ENCODE measurements around the gene ABCA7. TPM values are rescaled to one million over a fixed set of nuclear protein-coding genes. Genes with fewer than 3 reads are reported as not detected.
A peak's percentile ranks its signal among the peaks of the same experiment; 100 is the strongest.

ABCA7 gene
- total and polyA plus RNA-seq, 2 of the 13 experiments (the other 11 are each of a cell fraction or from before 2014, with no cell fraction given), result 4.4 to 32.4 TPM

DNA sequence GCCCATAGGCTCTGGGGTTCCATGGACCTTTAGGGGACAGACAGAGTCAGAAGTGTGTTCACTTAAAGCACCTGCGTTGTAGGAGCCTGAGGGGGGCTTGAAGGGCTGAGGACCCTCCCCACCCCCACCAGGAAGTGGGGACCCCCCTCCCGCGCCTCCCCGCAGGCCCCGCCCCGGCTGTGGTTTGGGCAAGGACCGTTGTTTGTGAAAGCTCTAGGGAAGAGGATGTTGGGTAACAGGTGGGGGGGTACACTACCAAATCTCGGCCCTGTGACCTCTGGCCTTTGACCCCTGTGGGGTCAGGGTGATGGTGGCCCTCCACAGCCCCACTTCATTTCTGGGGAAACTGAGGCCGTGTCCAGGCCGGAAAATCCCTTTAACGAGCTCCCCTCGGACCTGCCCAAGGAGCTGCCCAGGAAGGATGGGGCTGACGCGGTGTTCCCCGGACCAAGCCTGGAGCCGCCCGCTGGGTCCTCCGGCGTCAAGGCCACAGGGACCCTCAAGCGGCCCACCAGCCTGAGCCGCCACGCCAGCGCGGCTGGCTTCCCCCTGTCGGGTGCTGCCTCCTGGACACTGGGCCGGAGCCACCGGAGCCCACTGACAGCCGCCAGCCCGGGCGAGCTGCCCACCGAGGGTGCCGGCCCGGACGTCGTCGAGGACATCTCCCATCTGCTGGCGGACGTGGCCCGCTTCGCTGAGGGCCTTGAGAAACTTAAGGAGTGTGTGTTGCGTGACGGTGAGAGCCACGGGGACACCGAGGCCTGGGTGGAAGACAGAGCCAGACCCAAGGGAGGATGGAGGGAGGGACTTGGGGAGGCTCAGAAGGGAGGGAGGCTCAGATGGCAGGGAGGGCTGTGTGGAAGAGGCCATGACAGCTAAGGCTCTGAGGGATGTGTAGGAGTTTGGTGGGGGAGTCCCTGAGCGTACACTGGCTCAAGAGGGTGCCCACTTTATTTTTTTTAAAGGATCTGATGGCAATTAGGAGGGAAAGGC lies 28.4 kb downstream of the ABCA7 start:
- no TSS peak for BruUV-seq (replicated peaks)
- Histone ChIP-seq H3K4me2 (ENCODE audit: low read depth, low read length) (peak overlapping the region; percentile 86), H3K79me2 (ENCODE audit: insufficient read depth, low read length) (no peaks in the 10 kb centered on the region), H3K27ac (ENCODE audit: extremely low read length, insufficient read depth, low read length) (no peak overlapping the region), H2AFZ (ENCODE audit: low read length) (no peak overlapping the region), H3K27me3 (ENCODE audit: control insufficient read depth in 1 of 2, insufficient read depth in 2 of 2, low read length in 2 of 2) (no peaks in the 10 kb centered on the region), H3K9ac (ENCODE audit: insufficient read depth, low read depth, low read length) (no peak overlapping the region), H3K36me3 (replicated peaks in 1 of 2; ENCODE audit: control insufficient read depth in 1 of 2, insufficient read depth in 2 of 2, low read length in 2 of 2) (no peaks in the 10 kb centered on the region), H3K4me1 (ENCODE audit: insufficient read depth, low read length) (peaks cover 47% of the 10 kb centered on the region), H3K9me3 (ENCODE audit: low read length) (no peaks in the 10 kb centered on the region), H3K4me3 (replicated peaks in 1 of 3; ENCODE audit: insufficient read depth in 1 of 3, low read depth in 2 of 3, low read length in 3 of 3) (peak overlapping the region; percentile 71 to 78 (median 77); a peak in 4 of 6 replicates), H4K20me1 (ENCODE audit: insufficient read depth, low read length) (no peaks in the 10 kb centered on the region)
- DNase-seq (ENCODE audit: low spot score) (no peak), FAIRE-seq (no peak), ATAC-seq (no peak)
- WGBS (ENCODE audit: low lambda C conversion rate), result 74% methylated on average over 30 of the region's 45 CpGs
- intact Hi-C loops (cut with micrococcal nuclease; ENCODE audit: unreplicated experiment), result no loop called here
- in situ Hi-C loops (cut with HindIII; ENCODE audit: extremely low pct_ligation_motif_present, low pct_unique_long_range_greater_than_20kb), result loop anchor here (5.0 kb wide), 1 partner anchor 34 kb away; the partner anchor contains the start of gene GPX4
- ChIA-PET CTCF (ENCODE audit: low intra/inter-chr PET ratio, low total read pairs) (no interaction called here), POLR2A (interaction anchor here (0.9 to 2.7 kb wide), 7 partner anchors 8 to 201 kb away, joined by 3 to 9 read pairs (median 5); partner anchors contain the start of genes CIRBP, CNN2 and RNU6-2)
- TF ChIP-seq GFI1 (CRISPR knock-in tag; IDR thresholded peaks at IDR 0.05; ENCODE audit: borderline replicate concordance) (peak; percentile 95), NR2F6 (IDR thresholded peaks at IDR 0.05) (peak; percentile 92), NR2F6 (CRISPR knock-in tag; IDR thresholded peaks at IDR 0.05) (peak; percentile 95), NR2C2 (CRISPR knock-in tag; IDR thresholded peaks at IDR 0.05; ENCODE audit: borderline replicate concordance) (peak; percentile 90), ZBTB38 (CRISPR knock-in tag; IDR thresholded peaks at IDR 0.05) (peak; percentile 22; the same call in 1 of the 2 replicates), NR2F1 (CRISPR knock-in tag; IDR thresholded peaks at IDR 0.05) (peak in 1 of 2 experiments; percentile 50; a peak in 1 of 4 replicates), ATF5 (CRISPR knock-in tag; IDR thresholded peaks at IDR 0.05; ENCODE audit: low read depth) (no peak), YY1 (IDR thresholded peaks at IDR 0.05; ENCODE audit: insufficient read depth, insufficient replicate concordance, low read depth, low read length) (peak; percentile 15), CEBPG (CRISPR knock-in tag; IDR thresholded peaks at IDR 0.05) (peak; percentile 10; the same call in 1 of the 2 replicates), ZNF841 (CRISPR knock-in tag; IDR thresholded peaks at IDR 0.05; ENCODE audit: borderline replicate concordance) (no peak)
- TF ChIP-seq, protein P1, sequence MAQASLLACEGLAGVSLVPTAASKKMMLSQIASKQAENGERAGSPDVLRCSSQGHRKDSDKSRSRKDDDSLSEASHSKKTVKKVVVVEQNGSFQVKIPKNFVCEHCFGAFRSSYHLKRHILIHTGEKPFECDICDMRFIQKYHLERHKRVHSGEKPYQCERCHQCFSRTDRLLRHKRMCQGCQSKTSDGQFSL (CRISPR knock-in tag; IDR thresholded peaks at IDR 0.05), result peak; percentile 50; the same call in 1 of the 2 replicates
- TF ChIP-seq, protein P2, sequence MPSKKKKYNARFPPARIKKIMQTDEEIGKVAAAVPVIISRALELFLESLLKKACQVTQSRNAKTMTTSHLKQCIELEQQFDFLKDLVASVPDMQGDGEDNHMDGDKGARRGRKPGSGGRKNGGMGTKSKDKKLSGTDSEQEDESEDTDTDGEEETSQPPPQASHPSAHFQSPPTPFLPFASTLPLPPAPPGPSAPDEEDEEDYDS (CRISPR knock-in tag; IDR thresholded peaks at IDR 0.05), result no peak
- TF ChIP-seq, protein P3, sequence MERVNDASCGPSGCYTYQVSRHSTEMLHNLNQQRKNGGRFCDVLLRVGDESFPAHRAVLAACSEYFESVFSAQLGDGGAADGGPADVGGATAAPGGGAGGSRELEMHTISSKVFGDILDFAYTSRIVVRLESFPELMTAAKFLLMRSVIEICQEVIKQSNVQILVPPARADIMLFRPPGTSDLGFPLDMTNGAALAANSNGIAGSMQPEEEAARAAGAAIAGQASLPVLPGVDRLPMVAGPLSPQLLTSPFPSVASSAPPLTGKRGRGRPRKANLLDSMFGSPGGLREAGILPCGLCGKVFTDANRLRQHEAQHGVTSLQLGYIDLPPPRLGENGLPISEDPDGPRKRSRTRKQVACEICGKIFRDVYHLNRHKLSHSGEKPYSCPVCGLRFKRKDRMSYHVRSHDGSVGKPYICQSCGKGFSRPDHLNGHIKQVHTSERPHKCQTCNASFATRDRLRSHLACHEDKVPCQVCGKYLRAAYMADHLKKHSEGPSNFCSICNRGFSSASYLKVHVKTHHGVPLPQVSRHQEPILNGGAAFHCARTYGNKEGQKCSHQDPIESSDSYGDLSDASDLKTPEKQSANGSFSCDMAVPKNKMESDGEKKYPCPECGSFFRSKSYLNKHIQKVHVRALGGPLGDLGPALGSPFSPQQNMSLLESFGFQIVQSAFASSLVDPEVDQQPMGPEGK (CRISPR knock-in tag; IDR thresholded peaks at IDR 0.05), result 0 out of 2 replicates have a peak, but pooled peaks have one; percentile 22
- TF ChIP-seq, protein P4, sequence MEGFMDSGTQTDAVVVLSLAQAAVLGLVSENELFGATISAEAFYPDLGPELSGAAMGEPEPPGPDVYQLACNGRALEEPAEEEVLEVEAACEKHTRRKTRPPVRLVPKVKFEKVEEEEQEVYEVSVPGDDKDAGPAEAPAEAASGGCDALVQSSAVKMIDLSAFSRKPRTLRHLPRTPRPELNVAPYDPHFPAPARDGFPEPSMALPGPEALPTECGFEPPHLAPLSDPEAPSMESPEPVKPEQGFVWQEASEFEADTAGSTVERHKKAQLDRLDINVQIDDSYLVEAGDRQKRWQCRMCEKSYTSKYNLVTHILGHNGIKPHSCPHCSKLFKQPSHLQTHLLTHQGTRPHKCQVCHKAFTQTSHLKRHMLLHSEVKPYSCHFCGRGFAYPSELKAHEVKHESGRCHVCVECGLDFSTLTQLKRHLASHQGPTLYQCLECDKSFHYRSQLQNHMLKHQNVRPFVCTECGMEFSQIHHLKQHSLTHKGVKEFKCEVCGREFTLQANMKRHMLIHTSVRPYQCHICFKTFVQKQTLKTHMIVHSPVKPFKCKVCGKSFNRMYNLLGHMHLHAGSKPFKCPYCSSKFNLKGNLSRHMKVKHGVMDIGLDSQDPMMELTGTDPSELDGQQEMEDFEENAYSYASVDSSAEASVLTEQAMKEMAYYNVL (CRISPR knock-in tag; IDR thresholded peaks at IDR 0.05; ENCODE audit: borderline replicate concordance), result no peak
- TF ChIP-seq, protein P5, sequence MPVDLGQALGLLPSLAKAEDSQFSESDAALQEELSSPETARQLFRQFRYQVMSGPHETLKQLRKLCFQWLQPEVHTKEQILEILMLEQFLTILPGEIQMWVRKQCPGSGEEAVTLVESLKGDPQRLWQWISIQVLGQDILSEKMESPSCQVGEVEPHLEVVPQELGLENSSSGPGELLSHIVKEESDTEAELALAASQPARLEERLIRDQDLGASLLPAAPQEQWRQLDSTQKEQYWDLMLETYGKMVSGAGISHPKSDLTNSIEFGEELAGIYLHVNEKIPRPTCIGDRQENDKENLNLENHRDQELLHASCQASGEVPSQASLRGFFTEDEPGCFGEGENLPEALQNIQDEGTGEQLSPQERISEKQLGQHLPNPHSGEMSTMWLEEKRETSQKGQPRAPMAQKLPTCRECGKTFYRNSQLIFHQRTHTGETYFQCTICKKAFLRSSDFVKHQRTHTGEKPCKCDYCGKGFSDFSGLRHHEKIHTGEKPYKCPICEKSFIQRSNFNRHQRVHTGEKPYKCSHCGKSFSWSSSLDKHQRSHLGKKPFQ (CRISPR knock-in tag; IDR thresholded peaks at IDR 0.05; ENCODE audit: insufficient replicate concordance), result no peak

Data from HepG2 (cell line).